Left forelimb (tissue), 1 donor: Measurements from ENCODE around the gene UTS2R.
"Not testable (repeated sequence)": the region's sequence is repeated elsewhere in the genome, so short reads cannot be mapped to it uniquely, and the experiment has no call there.

Source experiments
- DNase-seq: peaks from one replicate; pipeline ENCODE4 v3.0.0-alpha.2; 2018; ENCODE audit warnings: low spot score

The UTS2R gene

GRCh38 chr17:82375359-82376041, 3.9 kb downstream of the UTS2R start:
- DNase-seq: no peak

GRCh38 chr17:82376042-82376730, 4.6 kb downstream of the UTS2R start:
- DNase-seq: no peak

- not testable (repeated sequence) for DNase-seq
Measured at GRCh38 chr17:82377294-82377693, 5.7 kb downstream of the UTS2R start.

GRCh38 chr17:82377924-82378740, 6.6 kb downstream of the UTS2R start:
- DNase-seq: no peak

GRCh38 chr17:82378741-82379021, 7.1 kb downstream of the UTS2R start:
- DNase-seq: no peak

GRCh38 chr17:82380860-82381702, 9.5 kb downstream of the UTS2R start:
- no peak for DNase-seq

- DNase-seq: not testable (repeated sequence)
Measured at GRCh38 chr17:82381703-82382009, 10.1 kb downstream of the UTS2R start.

- not testable (repeated sequence) for DNase-seq
Measured at GRCh38 chr17:82382220-82382932, 10.8 kb downstream of the UTS2R start.

- DNase-seq: no peak
Measured at GRCh38 chr17:82382933-82383255, 11.3 kb downstream of the UTS2R start.

GRCh38 chr17:82383411-82383810, 11.8 kb downstream of the UTS2R start:
- DNase-seq: no peak

- no peak for DNase-seq
Measured at GRCh38 chr17:82384051-82384729, 12.6 kb downstream of the UTS2R start.

GRCh38 chr17:82384730-82385481, 13.3 kb downstream of the UTS2R start:
- DNase-seq: no peak

- DNase-seq: peak; percentile 85
Measured at GRCh38 chr17:82385559-82386254, 14.1 kb downstream of the UTS2R start.

- DNase-seq: no peak
Measured at GRCh38 chr17:82386255-82386831, 14.8 kb downstream of the UTS2R start.

GRCh38 chr17:82386881-82387704, 15.5 kb downstream of the UTS2R start:
- no peak for DNase-seq

GRCh38 chr17:82387705-82388106, 16.1 kb downstream of the UTS2R start:
- no peak for DNase-seq

- no peak for DNase-seq
Measured at GRCh38 chr17:82388223-82388921, 16.8 kb downstream of the UTS2R start.

GRCh38 chr17:82388922-82389283, 17.3 kb downstream of the UTS2R start:
- no peak for DNase-seq
